EH (cell line): Measurements from ENCODE around the gene UCK2.
A peak's percentile ranks its signal among the peaks of the same experiment; 100 is the strongest.

Experiments
- DNase-seq: peaks from one replicate; pipeline ENCODE4 v3.0.0-alpha.2; 2015; ENCODE audit warnings: low read depth

UCK2 gene

GRCh38 chr1:165900576-165901380 lies 73.4 kb downstream of the UCK2 start:
- peak; percentile 55 for DNase-seq

DNA sequence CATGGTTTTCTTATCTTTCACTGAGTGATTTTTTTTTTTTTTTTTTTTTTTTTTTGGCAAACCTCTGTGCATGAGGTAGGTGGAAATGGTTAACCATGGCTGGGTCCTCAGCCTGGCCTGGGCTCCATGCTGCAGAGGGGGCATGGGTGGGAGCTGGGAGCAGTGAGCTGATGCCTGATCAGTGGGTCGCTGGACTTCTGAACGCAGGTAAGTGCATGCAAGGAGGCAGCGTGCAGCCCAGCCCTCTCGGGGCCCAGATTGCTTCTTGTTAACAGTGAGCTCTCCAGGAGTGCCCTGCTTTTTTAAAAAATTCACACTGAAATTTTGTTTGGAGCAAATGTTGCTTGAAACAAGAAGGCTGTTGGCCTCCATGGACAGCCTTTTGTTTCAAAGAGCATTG lies 75.2 kb downstream of the UCK2 start:
- no peak for DNase-seq

DNA sequence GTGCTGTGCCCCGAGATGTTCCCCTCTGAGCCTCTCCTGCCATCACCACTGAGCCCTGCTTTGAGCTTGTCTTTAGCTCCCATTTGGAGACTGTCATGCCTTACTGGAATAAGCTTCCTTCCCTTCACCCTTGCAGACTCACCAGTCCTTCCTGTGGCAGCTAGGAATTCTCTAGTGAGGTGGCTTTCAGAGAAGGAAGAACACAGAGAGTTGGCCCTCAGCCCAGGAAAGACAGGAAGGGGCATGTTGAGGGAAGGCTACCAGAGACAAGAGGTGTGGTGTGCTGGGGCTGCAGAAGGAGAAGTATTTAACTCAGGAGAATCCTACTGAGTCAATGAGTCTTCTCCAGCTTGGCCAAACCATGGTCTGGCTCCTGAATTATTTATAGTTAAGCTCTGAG lies 76.3 kb downstream of the UCK2 start:
- peak; percentile 91 for DNase-seq

DNA sequence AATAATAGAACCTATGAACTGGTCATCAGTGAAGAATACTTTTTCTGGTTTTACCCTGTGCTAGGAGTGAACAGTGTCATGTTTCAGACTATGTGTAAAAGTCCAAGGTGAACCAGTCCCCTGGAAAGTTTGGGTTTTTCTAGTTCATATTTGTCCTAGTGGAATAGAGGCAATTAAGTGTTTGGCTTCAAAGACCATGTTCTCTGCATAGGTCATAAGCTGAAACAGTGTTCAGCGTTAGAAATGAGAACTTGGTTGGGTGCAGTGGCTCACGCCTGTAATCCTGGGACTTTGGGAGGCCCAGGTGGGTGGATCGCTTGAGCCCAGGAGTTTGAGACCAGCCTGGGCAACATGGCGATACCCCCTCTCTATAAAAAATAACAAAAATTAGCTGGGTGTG lies 77.5 kb downstream of the UCK2 start:
- no peak for DNase-seq

GRCh38 chr1:165905853-165906252 lies 78.4 kb downstream of the UCK2 start:
- no peak for DNase-seq

GRCh38 chr1:165907256-165907857 lies 79.9 kb downstream of the UCK2 start:
- peak; percentile 83 for DNase-seq

- DNase-seq: no peak
Observed at GRCh38 chr1:165910764-165911421, 83.5 kb downstream of the UCK2 start.

GRCh38 chr1:165911609-165912281 lies 84.3 kb downstream of the UCK2 start:
- no peak for DNase-seq

GRCh38 chr1:165912638-165913037 lies 85.2 kb downstream of the UCK2 start:
- no peak for DNase-seq

DNA sequence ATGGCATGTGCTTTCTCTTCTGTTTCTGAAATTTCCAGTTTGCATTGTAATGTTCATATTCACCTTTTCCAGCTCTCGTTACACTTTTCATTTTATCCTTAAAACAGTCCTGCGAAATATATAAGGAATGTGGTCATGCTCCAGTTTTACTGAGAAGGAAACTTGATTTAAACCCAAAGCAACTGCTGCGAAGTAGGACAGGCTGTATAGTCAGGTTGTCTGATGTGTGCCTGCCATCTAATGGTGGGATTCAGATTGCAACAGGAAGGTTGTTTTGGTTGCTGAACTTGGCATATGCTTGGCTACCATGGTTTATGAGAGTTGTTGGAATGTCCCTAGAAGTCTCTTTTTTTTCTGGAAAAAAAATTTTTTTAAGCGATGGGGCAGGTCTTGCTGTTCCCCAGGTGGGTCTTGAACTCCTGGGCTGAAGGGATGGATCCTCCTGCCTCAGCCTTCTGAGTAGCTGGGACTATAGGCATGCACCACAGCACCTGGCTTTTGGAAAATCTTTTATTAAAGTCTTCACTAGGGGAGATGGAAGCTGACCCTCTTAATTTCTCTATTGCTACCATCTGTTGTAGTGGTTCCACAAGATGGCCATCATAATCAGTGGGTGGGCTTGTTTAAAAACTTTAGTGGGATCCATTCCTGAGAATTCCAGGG lies 86.9 kb downstream of the UCK2 start:
- peak; percentile 84 for DNase-seq

GRCh38 chr1:165915480-165915879 lies 88.1 kb downstream of the UCK2 start:
- DNase-seq: no peak

GRCh38 chr1:165915932-165916348 lies 88.5 kb downstream of the UCK2 start:
- DNase-seq: no peak

- DNase-seq: no peak
Observed at GRCh38 chr1:165917166-165917565, 89.8 kb downstream of the UCK2 start.

DNA sequence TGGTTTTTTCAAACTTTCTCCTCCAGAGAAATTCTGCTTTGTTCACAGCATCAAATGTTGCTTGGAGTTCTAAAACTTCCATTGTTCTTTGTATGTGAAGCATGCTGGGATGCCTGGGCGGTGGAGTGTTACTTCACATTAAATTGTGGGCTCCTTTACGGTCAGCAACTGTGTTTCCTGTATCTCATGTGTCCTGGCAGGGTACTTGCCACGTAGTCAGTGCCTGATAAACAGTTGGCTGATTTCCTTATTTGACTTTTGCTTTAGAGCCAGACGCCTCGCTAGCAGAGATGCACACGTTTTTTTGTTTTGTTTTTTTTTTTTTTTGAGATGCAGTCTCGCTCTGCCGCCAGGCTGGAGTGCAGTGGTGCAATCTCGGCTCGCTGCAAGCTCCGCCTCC lies 96.7 kb downstream of the UCK2 start:
- no peak for DNase-seq

DNA sequence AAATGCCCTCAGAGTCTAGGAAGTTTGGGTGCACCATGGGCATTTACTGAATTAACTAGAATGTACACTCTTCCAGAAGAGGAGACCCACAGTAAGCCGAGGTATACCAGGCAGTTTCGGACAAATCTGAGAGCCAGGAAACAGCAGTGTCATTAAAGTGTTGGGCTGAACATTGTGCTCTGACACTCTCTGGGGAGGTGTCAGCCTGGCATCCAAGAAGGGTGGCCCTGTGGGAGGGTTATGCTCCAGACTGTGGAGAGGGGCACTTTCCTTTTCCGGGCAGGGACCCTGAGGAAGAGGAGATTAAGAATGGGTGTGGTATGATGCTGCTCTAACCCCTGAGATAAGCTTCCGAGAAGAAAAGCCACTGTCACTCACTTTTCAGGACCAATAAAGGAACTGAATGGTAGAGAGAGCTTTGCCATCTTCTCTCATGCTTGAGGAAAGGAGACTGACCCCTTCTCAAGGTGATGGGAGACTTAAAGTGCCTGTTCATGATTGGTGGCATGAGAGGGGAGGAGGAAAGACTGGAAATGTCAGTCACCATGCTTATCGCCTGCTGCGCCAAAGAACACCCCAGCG lies 98.2 kb downstream of the UCK2 start:
- DNase-seq: no peak

DNA sequence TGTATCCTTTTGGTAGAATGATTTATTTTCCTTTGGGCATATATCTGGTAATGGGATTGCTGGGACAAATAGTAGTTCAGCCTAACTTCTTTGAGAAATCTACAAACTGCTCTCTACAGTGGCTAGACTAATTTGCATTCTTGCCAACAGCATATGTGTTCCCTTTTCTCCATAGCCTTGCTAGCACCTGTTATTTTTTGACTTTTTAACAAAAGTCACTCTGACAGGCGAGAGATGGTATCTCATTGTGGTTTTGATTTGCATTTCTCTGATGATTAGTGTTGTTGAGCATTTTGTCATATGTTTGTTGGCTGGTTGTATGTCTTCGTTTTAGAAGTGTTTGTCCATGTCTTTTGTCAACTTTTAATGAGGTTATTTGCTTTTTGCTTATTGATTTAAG lies 99.8 kb downstream of the UCK2 start:
- no peak for DNase-seq

- DNase-seq: peak; percentile 61
Observed at GRCh38 chr1:165928075-165928731, 100.8 kb downstream of the UCK2 start.

DNA sequence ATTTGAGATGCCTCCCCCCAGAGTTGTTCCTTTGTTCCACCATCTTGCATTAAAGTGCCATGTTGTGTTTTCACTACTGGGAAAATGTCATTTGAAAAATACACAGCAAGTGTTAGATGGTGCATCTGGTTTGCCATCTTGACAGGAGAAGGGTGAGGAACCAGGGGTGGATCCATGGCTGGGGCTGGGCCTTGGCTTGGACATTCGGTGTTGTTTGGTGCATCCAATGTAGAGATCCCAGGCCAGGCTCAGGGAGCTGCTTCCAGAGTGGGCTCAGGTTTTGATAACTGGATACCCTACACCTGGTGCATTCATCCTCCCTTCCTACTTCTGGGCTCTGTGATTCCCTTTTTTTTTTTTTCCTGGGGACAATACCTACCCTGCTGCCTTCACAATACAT lies 103.5 kb downstream of the UCK2 start:
- DNase-seq: no peak

DNA sequence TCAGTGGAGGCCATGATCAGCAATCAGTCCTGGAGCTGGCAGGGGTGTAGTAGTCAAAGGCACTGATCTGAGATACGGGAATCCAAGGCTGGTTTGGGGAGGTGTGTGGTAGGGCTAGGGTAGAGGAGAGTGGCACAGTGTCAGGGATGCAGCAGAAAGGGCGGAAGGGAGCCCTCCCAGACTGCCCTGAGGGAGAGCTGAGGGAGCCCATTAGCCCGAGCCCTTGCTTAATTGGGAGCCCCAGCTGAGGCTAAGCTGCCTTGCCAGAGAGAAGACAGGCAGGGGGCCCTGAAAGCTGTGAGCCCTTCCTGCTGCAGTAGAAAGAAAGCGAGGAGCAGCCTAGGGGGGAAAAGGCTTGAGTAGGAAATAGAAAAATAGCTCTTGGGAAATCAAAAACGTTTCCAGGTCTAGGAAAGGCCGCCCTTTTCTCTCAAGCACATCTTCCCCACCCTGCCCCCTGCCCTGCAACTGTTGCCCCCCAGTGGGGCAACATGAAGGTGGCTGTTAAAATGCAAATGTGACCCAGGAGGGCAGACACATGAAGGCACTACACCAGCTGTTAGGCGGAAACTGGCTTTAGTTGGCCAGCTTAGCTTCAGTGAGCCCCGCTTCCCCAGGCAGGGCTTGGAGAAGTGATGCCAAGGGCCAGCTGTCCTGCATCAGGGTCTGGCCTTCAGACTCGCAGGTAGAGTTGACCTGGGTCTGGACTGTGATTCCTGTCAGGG lies 106.2 kb downstream of the UCK2 start:
- no peak for DNase-seq

DNA sequence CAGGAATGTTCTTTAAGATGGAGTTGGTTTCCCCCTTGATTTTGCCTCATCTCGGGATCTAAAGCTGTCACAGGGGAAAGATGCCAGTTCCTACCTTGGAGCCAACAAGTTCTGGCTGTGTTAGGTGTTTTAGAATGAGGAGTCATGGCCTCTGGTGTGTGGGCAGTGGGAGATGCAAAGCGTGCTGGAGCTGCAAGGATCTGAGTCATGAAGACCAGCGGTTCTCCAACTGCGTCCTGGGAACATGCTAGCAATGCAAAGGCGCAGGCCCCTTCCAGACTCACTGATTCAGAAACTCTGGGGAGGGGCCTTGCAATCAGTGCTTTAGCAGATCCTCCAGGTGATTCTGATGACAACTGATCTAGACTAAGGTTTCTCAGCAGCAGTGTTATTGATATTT lies 109.1 kb downstream of the UCK2 start:
- no peak for DNase-seq

DNA sequence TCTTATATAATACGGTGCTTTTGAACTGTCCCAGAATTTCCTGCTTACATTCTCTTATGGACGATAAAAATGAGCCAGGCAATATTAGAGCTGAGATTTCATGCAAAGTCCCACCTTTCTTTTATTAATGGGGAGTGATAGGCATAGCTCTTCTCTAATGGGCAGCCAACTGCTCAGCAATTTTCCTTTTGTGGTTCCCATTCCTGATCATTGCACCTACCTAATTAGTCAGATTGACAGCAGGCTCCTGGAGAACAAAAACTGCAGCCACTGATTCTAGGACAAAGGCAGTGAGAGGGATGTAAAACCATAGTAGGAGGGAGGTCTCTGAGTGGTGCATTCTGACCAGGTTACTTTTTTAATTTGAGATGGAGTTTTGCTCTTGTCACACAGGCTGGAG lies 110.4 kb downstream of the UCK2 start:
- DNase-seq: no peak
